Omental fat pad (tissue), 4 donors: Measurements from ENCODE around the gene FOXP1. TPM values are rescaled to one million over a fixed set of nuclear protein-coding genes. Genes with fewer than 3 reads are reported as not detected.

Source experiments
- ATAC-seq: fragments of 150-250 bp; one replicate; pipeline ENCODE4 v1.9.1; 2016; ENCODE audit warnings: mild to moderate bottlenecking, moderate library complexity; ENCODE audit not compliant: low FRiP score
- DNase-seq: peaks from one replicate; pipeline ENCODE4 v3.0.0-alpha.2; 2019; ENCODE audit warnings: low spot score
- CTCF ChIP-seq, 3 donors: fragments of 450-650 bp; IDR thresholded peaks; one replicate each; pipeline ENCODE4 v1.5.1; 2016 to 2017; ENCODE audit warnings: antibody characterized with exemption in 3 of 3, mild to moderate bottlenecking in 3 of 3, moderate library complexity in 2 of 3
- total RNA-seq, 4 donors: library from RNA; depleted of rRNA; stranded (reverse); fragments of >200 nt; gene quantifications; one replicate each; pipeline ENCODE4 v1.1.0, GENCODE V29; 2016

FOXP1 gene
- total RNA-seq, 4 donors from 2014 or later: 72.4 to 128 (median 76.7) TPM

GRCh38 chr3:71142441-71143161, 440.9 kb downstream of the FOXP1 start:
- no peak for DNase-seq
- TF ChIP-seq CTCF (IDR thresholded peaks at IDR 0.05): no peak
- ATAC-seq: no peak

- no peak for ATAC-seq
- TF ChIP-seq CTCF (IDR thresholded peaks at IDR 0.05): no peak
- DNase-seq: no peak
These were observed 443.1 kb downstream of the FOXP1 start for GRCh38 chr3:71140477-71140876.

GRCh38 chr3:71139496-71139895, 444.0 kb downstream of the FOXP1 start:
- no peak for DNase-seq
- no peak for ATAC-seq
- no peak for TF ChIP-seq CTCF (IDR thresholded peaks at IDR 0.05)

- DNase-seq (no peak), ATAC-seq (no peak)
- TF ChIP-seq CTCF (IDR thresholded peaks at IDR 0.05): no peak
These were observed 445.1 kb downstream of the FOXP1 start for GRCh38 chr3:71138410-71138809.

GRCh38 chr3:71136276-71136675, 447.3 kb downstream of the FOXP1 start:
- TF ChIP-seq CTCF (IDR thresholded peaks at IDR 0.05): no peak
- ATAC-seq (no peak), DNase-seq (no peak)

- no peak for TF ChIP-seq CTCF (IDR thresholded peaks at IDR 0.05)
These were observed 448.0 kb downstream of the FOXP1 start for GRCh38 chr3:71135373-71136088.

GRCh38 chr3:71134521-71134920, 449.0 kb downstream of the FOXP1 start:
- ATAC-seq: no peak
- no peak for DNase-seq
- TF ChIP-seq CTCF (IDR thresholded peaks at IDR 0.05): no peak

More at GRCh38 chr3:71135373-71136088, 448.0 kb downstream of the FOXP1 start:
- DNase-seq (no peak), ATAC-seq (no peak)
